Muscle of leg (tissue), 11 donors: ENCODE measurements around the gene TGFBR1. TPM values are rescaled to one million over a fixed set of nuclear protein-coding genes. Genes with fewer than 3 reads are reported as not detected.

Experiments
- DNase-seq: peaks from one replicate; pipeline ENCODE4 v3.0.0; 2013
- H3K27ac ChIP-seq: one replicate; pipeline ENCODE4 v1.5.1; 2013; ENCODE audit warnings: mild to moderate bottlenecking, low read length, control low read depth
- H3K27me3 ChIP-seq: one replicate; pipeline ENCODE4 v1.6.1; 2013; ENCODE audit warnings: low read length; ENCODE audit not compliant: control insufficient read depth, insufficient read depth
- H3K36me3 ChIP-seq: one replicate; pipeline ENCODE4 v1.6.1; 2013; ENCODE audit warnings: low read length; ENCODE audit not compliant: control insufficient read depth, insufficient read depth
- H3K4me1 ChIP-seq: one replicate; pipeline ENCODE4 v1.6.1; 2013; ENCODE audit warnings: low read length; ENCODE audit not compliant: control insufficient read depth, insufficient read depth
- H3K4me3 ChIP-seq: one replicate; pipeline ENCODE4 v1.5.1; 2013; ENCODE audit warnings: low read length, control low read depth
- H3K9me3 ChIP-seq: replicated peaks from 2 replicates; pipeline ENCODE4 v1.6.1; 2013; ENCODE audit warnings: low read depth, low read length; ENCODE audit not compliant: control insufficient read depth
- WGBS: methylation state at CpG from one replicate; pipeline ENCODE4 v1.1.5; 2013; ENCODE audit warnings: missing lambda C conversion rate; ENCODE audit not compliant: insufficient coverage; 5-methylcytosine and 5-hydroxymethylcytosine counted together
- polyA plus RNA-seq, 8 donors: library from polyadenylated mRNA; unstranded; fragments of 120-200 nt; gene quantifications; one replicate each; pipeline versions ENCODE4 v1.2.1 to v1.2.3, GENCODE V29; 2013; ENCODE audit warnings: inconsistent platforms in 1 of 8, low replicate concordance in 1 of 8; ENCODE audit not compliant: insufficient read length in 8 of 8, insufficient read depth in 1 of 8
- total RNA-seq: library from RNA; stranded (reverse); fragments of 120-200 nt; gene quantifications from one replicate; pipeline ENCODE4 v1.2.4, GENCODE V29; 2013

TGFBR1 gene
- total and polyA plus RNA-seq, 9 donors = 16.9 to 33.5 (median 26.3) TPM

- Histone ChIP-seq H3K27ac (no peak overlapping the region), H3K4me3 (no peak overlapping the region), H3K4me1 (no peaks in the 10 kb centered on the region), H3K36me3 (no peaks in the 10 kb centered on the region), H3K9me3 (no peaks in the 10 kb centered on the region), H3K27me3 (no peaks in the 10 kb centered on the region)
- WGBS = 60% methylated on average over 1 of the region's 1 CpG
- DNase-seq = no peak
These were observed 24.2 kb downstream of the TGFBR1 start for GRCh38 chr9:99129091-99129490.

- no CpG with 5 or more reads among the region's 3 CpGs for WGBS
- Histone ChIP-seq H3K9me3 (no peaks in the 10 kb centered on the region), H3K27me3 (no peaks in the 10 kb centered on the region), H3K4me1 (no peaks in the 10 kb centered on the region), H3K36me3 (no peaks in the 10 kb centered on the region), H3K4me3 (no peak overlapping the region), H3K27ac (no peak overlapping the region)
- DNase-seq = no peak
These were observed 25.2 kb downstream of the TGFBR1 start for GRCh38 chr9:99130069-99130468.

- no peak overlapping the region for H3K4me3 ChIP-seq
- H3K4me1 ChIP-seq = peaks cover 2% of the 10 kb centered on the region
- WGBS = no CpG with 5 or more reads among the region's 2 CpGs
- no peak overlapping the region for H3K27ac ChIP-seq
- no peaks in the 10 kb centered on the region for H3K27me3 ChIP-seq
- no peaks in the 10 kb centered on the region for H3K36me3 ChIP-seq
- no peaks in the 10 kb centered on the region for H3K9me3 ChIP-seq
- no peak for DNase-seq
These were observed 28.2 kb downstream of the TGFBR1 start for GRCh38 chr9:99133145-99133544.

DNA sequence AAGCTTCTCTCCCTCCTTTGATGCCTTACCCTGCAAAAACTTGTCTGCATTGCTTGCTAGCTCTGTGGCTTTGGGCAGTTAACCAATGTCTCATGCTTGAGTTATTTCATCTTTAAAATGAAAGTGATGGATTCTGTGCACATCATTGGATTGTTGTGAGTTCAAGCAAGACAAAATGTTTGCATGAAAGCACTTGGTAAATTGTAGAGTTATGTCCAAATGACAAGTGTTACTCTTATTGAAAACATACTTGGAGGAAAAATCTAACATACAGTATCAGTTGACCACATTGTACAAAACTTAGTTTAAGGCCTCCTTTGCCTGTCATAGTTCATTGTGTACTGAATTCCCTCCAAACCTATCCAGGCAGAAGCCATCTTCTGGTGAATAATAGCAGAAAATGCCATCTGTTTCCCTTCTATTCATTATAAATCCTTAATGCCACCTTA lies 30.0 kb downstream of the TGFBR1 start:
- H3K27ac ChIP-seq = no peak overlapping the region
- H3K4me1 ChIP-seq = peaks cover 2% of the 10 kb centered on the region

GRCh38 chr9:99135456-99135855 lies 30.5 kb downstream of the TGFBR1 start:
- DNase-seq = no peak
- WGBS = 57% methylated on average over 1 of the region's 4 CpGs
- H3K36me3 ChIP-seq = no peaks in the 10 kb centered on the region
- no peak overlapping the region for H3K4me3 ChIP-seq
- H3K4me1 ChIP-seq = peaks cover 2% of the 10 kb centered on the region
- no peak overlapping the region for H3K27ac ChIP-seq
- H3K9me3 ChIP-seq = no peaks in the 10 kb centered on the region
- H3K27me3 ChIP-seq = no peaks in the 10 kb centered on the region

More for the DNA sequence above, 30.0 kb downstream of the TGFBR1 start:
- H3K9me3 ChIP-seq = no peaks in the 10 kb centered on the region
- no peaks in the 10 kb centered on the region for H3K27me3 ChIP-seq
- no peaks in the 10 kb centered on the region for H3K36me3 ChIP-seq
- no peak for DNase-seq
- H3K4me3 ChIP-seq = no peak overlapping the region

- Histone ChIP-seq H3K27me3 (no peaks in the 10 kb centered on the region), H3K4me1 (peaks cover 2% of the 10 kb centered on the region), H3K27ac (no peak overlapping the region), H3K36me3 (peaks cover 6% of the 10 kb centered on the region), H3K4me3 (no peak overlapping the region), H3K9me3 (no peaks in the 10 kb centered on the region)
- WGBS = no CpG with 5 or more reads among the region's 3 CpGs
- peak; percentile 45 for DNase-seq
These were observed 32.3 kb downstream of the TGFBR1 start for GRCh38 chr9:99137225-99137624.

DNA sequence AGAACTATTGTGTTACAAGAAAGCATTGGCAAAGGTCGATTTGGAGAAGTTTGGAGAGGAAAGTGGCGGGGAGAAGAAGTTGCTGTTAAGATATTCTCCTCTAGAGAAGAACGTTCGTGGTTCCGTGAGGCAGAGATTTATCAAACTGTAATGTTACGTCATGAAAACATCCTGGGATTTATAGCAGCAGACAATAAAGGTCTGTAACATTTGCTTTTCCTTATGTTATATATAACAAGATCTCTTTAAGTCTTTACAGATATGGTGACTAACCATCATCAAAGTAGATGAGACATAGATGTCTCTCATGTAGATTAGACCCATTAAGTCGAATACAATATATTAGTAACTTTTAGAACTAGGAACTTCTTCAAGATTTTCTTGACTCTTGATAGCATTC lies 33.0 kb downstream of the TGFBR1 start:
- no peak for DNase-seq
- WGBS = 73% methylated on average over 2 of the region's 7 CpGs
- Histone ChIP-seq H3K4me1 (peaks cover 2% of the 10 kb centered on the region), H3K9me3 (no peaks in the 10 kb centered on the region), H3K27me3 (no peaks in the 10 kb centered on the region), H3K27ac (no peak overlapping the region), H3K36me3 (peaks cover 12% of the 10 kb centered on the region), H3K4me3 (no peak overlapping the region)

GRCh38 chr9:99138424-99139284 lies 33.7 kb downstream of the TGFBR1 start:
- 85% methylated on average over 3 of the region's 8 CpGs for WGBS
- no peak for DNase-seq
- peaks cover 2% of the 10 kb centered on the region for H3K4me1 ChIP-seq

DNA sequence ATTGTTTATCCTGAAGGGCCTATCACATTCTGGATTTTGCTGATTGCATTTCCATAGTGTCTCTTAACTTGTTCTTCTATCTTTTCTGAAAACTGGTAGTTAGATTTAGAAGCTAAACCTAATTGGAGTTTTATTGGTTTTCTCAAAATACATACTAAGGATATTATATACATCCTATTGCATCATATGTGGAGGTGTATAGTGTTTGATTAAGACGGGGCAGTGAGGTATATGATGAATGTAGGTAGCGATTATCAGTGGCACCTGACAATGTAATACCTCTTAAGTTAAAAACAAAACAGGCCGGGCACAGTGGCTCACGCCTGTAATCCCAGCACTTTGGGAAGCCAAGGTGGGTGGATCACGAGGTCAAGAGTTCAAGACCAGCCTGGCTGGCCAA lies 35.0 kb downstream of the TGFBR1 start:
- Histone ChIP-seq H3K36me3 (peaks cover 17% of the 10 kb centered on the region), H3K27me3 (no peaks in the 10 kb centered on the region), H3K27ac (no peak overlapping the region), H3K4me1 (peaks cover 2% of the 10 kb centered on the region), H3K9me3 (no peaks in the 10 kb centered on the region), H3K4me3 (no peak overlapping the region)
- no peak for DNase-seq
- WGBS = no CpG with 5 or more reads among the region's 5 CpGs

More at GRCh38 chr9:99138424-99139284, 33.7 kb downstream of the TGFBR1 start:
- Histone ChIP-seq H3K27me3 (no peaks in the 10 kb centered on the region), H3K9me3 (no peaks in the 10 kb centered on the region), H3K4me3 (no peak overlapping the region), H3K27ac (no peak overlapping the region), H3K36me3 (peaks cover 15% of the 10 kb centered on the region)

GRCh38 chr9:99140685-99141314 lies 35.9 kb downstream of the TGFBR1 start:
- WGBS = no CpG with 5 or more reads among the region's 2 CpGs
- DNase-seq = peak; percentile 63
- H3K27ac ChIP-seq = no peak overlapping the region
- no peaks in the 10 kb centered on the region for H3K9me3 ChIP-seq
- H3K27me3 ChIP-seq = no peaks in the 10 kb centered on the region
- no peaks in the 10 kb centered on the region for H3K4me1 ChIP-seq
- peaks cover 25% of the 10 kb centered on the region for H3K36me3 ChIP-seq
- no peak overlapping the region for H3K4me3 ChIP-seq
